HepG2 (cell line): ENCODE measurements around the gene MAP3K19. TPM values are rescaled to one million over a fixed set of nuclear protein-coding genes. Genes with fewer than 3 reads are reported as not detected.

ENCODE experiments used
- CENPT ChIP-seq: sonication (generic); formaldehyde crosslinking; IDR thresholded peaks from 2 replicates; pipeline ENCODE4 v1.8.0; 2022; ENCODE audit warnings: low read depth, mild to moderate bottlenecking, moderate library complexity, missing genetic modification reagents
- HNRNPLL ChIP-seq: fragments of 200-400 bp; formaldehyde crosslinking; IDR thresholded peaks from 2 replicates; pipeline ENCODE4 v1.6.1; 2017; ENCODE audit warnings: mild to moderate bottlenecking, low read depth, low read length; ENCODE audit not compliant: poor library complexity, severe bottlenecking
- MAFK ChIP-seq, 2 experiments: IDR thresholded peaks in 1 of 2; conservative IDR thresholded peaks in 1 of 2; 2 replicates each; pipeline ENCODE4 v1.6.1; 2011; ENCODE audit warnings: improper control_type of control experiment in 2 of 2, low read length in 2 of 2
- MBNL3 ChIP-seq: fragments of 250-450 bp; sonication (Bioruptor Pico); conservative IDR thresholded peaks from 2 replicates; pipeline ENCODE4 v1.8.0; 2022; ENCODE audit warnings: mild to moderate bottlenecking, inconsistent platforms
- MED1 ChIP-seq: sonication (generic); formaldehyde crosslinking; IDR thresholded peaks from 2 replicates; pipeline ENCODE4 v1.4.0; 2020; ENCODE audit warnings: missing genetic modification reagents
- MLLT10 ChIP-seq: sonication (generic); formaldehyde crosslinking; IDR thresholded peaks from 2 replicates; pipeline ENCODE4 v1.4.0; 2020; ENCODE audit warnings: missing genetic modification reagents
- MTF2 ChIP-seq: sonication (generic); formaldehyde crosslinking; IDR thresholded peaks from 2 replicates; pipeline ENCODE4 v1.5.0; 2020; ENCODE audit warnings: missing genetic modification reagents, borderline replicate concordance
- MXI1 ChIP-seq: IDR thresholded peaks from 3 replicates; pipeline ENCODE4 v1.6.1; 2012; ENCODE audit warnings: low read depth, low read length, inconsistent platforms, borderline replicate concordance
- RNF2 ChIP-seq: fragments of 450-650 bp; conservative IDR thresholded peaks from 2 replicates; pipeline ENCODE4 v1.6.1; 2016; ENCODE audit warnings: low read depth
- SATB2 ChIP-seq: sonication (generic); formaldehyde crosslinking; IDR thresholded peaks from 2 replicates; pipeline ENCODE4 v1.5.0; 2020; ENCODE audit warnings: missing genetic modification reagents
- YY1 ChIP-seq: IDR thresholded peaks from 2 replicates; pipeline ENCODE4 v1.6.1; 2011; ENCODE audit warnings: low read length, low read depth, moderate library complexity, mild to moderate bottlenecking; ENCODE audit not compliant: insufficient read depth, insufficient replicate concordance
- ZC3H4 ChIP-seq: sonication (generic); formaldehyde crosslinking; IDR thresholded peaks from 2 replicates; pipeline ENCODE4 v1.4.0; 2020; ENCODE audit warnings: missing genetic modification reagents, borderline replicate concordance
- ZFP62 ChIP-seq: sonication (generic); formaldehyde crosslinking; IDR thresholded peaks from 2 replicates; pipeline ENCODE4 v1.4.0; 2020; ENCODE audit warnings: missing genetic modification reagents
- ZNF292 ChIP-seq: sonication (generic); formaldehyde crosslinking; IDR thresholded peaks from 2 replicates; pipeline ENCODE4 v1.8.1; 2022; ENCODE audit warnings: mild to moderate bottlenecking, low read depth, missing genetic modification reagents, borderline replicate concordance
- ZNF383 ChIP-seq: sonication (generic); formaldehyde crosslinking; IDR thresholded peaks from 2 replicates; pipeline ENCODE4 v1.4.0; 2020; ENCODE audit warnings: missing genetic modification reagents, mild to moderate bottlenecking, borderline replicate concordance
- ZNF552 ChIP-seq: sonication (generic); formaldehyde crosslinking; IDR thresholded peaks from 2 replicates; pipeline ENCODE4 v1.9.0; 2022; ENCODE audit warnings: missing genetic modification reagents, mild to moderate bottlenecking, borderline replicate concordance
- ZNF746 ChIP-seq: sonication (generic); formaldehyde crosslinking; IDR thresholded peaks from 2 replicates; pipeline ENCODE4 v1.8.0; 2022; ENCODE audit warnings: mild to moderate bottlenecking, missing genetic modification reagents
- polyA plus RNA-seq, 8 experiments: library from polyadenylated mRNA; depleted of rRNA in 3 of 8; stranded (reverse) in 7 of 8; unstranded in 1 of 8; fragments of >200 nt; fragmentation: Illumina TruSeq in 4 of 8; extraction: Trizol in 4 of 8; gene quantifications; 2 replicates each; pipeline versions ENCODE4 v1.2.1 to v1.2.3, GENCODE V29; 2011 to 2016; ENCODE audit warnings: low read depth in 4 of 8, missing spikeins in 1 of 8, mixed read lengths in 1 of 8; ENCODE audit not compliant: insufficient read depth in 1 of 8
- total RNA-seq, 5 experiments: library from RNA; depleted of rRNA; stranded (reverse); fragments of >200 nt; fragmentation: Illumina TruSeq; extraction: Trizol; gene quantifications; 2 replicates each; pipeline ENCODE4 v1.2.3, GENCODE V29; 2016; ENCODE audit warnings: low read depth in 1 of 5
- TF ChIP-seq, protein P1 (sequence below): sonication (generic); formaldehyde crosslinking; IDR thresholded peaks from 2 replicates; pipeline ENCODE4 v1.4.0; 2020; ENCODE audit warnings: mild to moderate bottlenecking, missing genetic modification reagents
- TF ChIP-seq, protein P2 (sequence below): fragments of 450-650 bp; IDR thresholded peaks from 2 replicates; pipeline ENCODE4 v1.6.1; 2017
- TF ChIP-seq, protein P3 (sequence below): IDR thresholded peaks from 2 replicates; pipeline ENCODE4 v1.6.1; 2016; ENCODE audit warnings: missing biosample characterization, missing genetic modification reagents, low read depth
- TF ChIP-seq, protein P4 (sequence below): IDR thresholded peaks from 2 replicates; pipeline ENCODE4 v1.6.1; 2016; ENCODE audit warnings: low read depth
- TF ChIP-seq, protein P5 (sequence below): sonication (generic); formaldehyde crosslinking; IDR thresholded peaks from 2 replicates; pipeline ENCODE4 v1.8.1; 2022; ENCODE audit warnings: mild to moderate bottlenecking, missing genetic modification reagents

Gene MAP3K19
- total and polyA plus RNA-seq, 2 of the 13 experiments (the other 11 are each of a cell fraction or from before 2014, with no cell fraction given): not detected

DNA sequence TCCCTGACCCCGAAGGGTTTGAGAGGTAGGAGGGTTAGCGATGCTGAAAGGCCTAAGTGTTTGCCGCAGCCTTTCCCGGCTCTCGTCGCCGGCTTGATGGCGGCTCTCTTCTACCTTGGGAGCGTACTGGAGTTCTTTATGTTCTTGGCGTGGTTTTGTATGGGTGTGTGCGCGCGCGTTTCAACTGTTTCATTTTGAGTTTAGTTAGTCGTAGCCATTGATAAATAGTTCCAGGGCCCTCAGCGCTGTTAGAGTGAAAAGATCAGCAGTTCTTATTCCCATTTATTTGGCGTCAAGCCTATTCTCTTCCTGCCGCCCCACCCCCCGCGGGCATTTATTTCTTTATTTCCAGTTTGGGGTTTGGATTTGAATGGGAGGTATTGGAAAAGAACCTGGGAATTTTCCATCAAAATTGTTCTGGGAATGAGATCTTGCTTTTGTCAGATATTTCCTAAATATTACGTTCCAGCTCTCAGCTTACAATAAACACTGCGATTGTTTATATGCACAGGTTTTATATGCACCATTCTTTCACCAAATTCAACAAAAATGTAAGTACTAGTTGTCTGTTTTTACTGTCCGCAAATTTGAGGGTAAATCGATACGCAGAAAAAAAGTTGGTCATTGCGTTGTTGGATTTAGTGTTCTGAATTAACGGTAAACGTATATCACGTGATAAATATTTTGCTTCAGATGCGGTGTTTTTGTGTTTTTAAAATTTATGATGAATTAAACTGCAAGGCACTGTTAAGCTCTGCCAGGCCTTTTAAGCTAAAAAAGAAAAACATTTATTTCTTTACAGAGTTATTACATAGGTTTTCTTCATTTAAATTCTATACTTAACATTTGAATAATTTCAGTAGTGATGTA is 127.7 kb downstream of the MAP3K19 start (continued):
- no peak for TF ChIP-seq YY1
- TF ChIP-seq CENPT (CRISPR knock-in tag): no peak
- TF ChIP-seq ZNF292 (CRISPR knock-in tag): no peak
- no peak; the same call in 2 of the 3 replicates for TF ChIP-seq MXI1
- TF ChIP-seq ZNF383: 0 out of 2 replicates have a peak, but pooled peaks have one; percentile 4
- no peak for TF ChIP-seq ZNF746 (CRISPR knock-in tag)
- TF ChIP-seq ZNF552 (CRISPR knock-in tag): no peak
- TF ChIP-seq, protein P1, sequence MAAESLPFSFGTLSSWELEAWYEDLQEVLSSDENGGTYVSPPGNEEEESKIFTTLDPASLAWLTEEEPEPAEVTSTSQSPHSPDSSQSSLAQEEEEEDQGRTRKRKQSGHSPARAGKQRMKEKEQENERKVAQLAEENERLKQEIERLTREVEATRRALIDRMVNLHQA (CRISPR knock-in tag): no peak
- TF ChIP-seq MED1 (CRISPR knock-in tag): no peak
- TF ChIP-seq SATB2 (CRISPR knock-in tag): no peak
- TF ChIP-seq ZFP62 (CRISPR knock-in tag): no peak
- no peak for TF ChIP-seq ZC3H4
- TF ChIP-seq, protein P2, sequence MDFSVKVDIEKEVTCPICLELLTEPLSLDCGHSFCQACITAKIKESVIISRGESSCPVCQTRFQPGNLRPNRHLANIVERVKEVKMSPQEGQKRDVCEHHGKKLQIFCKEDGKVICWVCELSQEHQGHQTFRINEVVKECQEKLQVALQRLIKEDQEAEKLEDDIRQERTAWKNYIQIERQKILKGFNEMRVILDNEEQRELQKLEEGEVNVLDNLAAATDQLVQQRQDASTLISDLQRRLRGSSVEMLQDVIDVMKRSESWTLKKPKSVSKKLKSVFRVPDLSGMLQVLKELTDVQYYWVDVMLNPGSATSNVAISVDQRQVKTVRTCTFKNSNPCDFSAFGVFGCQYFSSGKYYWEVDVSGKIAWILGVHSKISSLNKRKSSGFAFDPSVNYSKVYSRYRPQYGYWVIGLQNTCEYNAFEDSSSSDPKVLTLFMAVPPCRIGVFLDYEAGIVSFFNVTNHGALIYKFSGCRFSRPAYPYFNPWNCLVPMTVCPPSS: no peak
- 0 out of 2 replicates have a peak, but pooled peaks have one; percentile 32 for TF ChIP-seq MTF2 (CRISPR knock-in tag)
- TF ChIP-seq HNRNPLL: no peak
- TF ChIP-seq MBNL3 (CRISPR knock-in tag): no peak
- TF ChIP-seq, protein P3, sequence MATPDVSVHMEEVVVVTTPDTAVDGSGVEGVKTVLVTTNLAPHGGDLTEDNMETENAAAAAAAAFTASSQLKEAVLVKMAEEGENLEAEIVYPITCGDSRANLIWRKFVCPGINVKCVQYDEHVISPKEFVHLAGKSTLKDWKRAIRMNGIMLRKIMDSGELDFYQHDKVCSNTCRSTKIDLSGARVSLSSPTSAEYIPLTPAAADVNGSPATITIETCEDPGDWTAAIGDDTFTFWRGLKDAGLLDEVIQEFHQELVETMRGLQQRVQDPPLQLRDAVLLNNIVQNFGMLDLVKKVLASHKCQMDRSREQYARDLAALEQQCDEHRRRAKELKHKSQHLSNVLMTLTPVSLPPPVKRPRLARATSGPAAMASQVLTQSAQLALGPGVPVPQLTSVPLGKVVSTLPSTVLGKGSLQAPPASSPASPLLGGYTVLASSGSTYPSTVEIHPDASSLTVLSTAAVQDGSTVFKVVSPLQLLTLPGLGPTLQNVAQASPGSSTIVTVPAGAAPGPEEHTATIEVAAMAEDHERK (CRISPR knock-in tag): no peak
- TF ChIP-seq, protein P4, sequence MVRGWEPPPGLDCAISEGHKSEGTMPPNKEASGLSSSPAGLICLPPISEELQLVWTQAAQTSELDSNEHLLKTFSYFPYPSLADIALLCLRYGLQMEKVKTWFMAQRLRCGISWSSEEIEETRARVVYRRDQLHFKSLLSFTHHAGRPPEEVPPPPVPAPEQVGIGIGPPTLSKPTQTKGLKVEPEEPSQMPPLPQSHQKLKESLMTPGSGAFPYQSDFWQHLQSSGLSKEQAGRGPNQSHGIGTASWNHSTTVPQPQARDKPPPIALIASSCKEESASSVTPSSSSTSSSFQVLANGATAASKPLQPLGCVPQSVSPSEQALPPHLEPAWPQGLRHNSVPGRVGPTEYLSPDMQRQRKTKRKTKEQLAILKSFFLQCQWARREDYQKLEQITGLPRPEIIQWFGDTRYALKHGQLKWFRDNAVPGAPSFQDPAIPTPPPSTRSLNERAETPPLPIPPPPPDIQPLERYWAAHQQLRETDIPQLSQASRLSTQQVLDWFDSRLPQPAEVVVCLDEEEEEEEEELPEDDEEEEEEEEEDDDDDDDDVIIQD: no peak
- TF ChIP-seq MAFK (conservative IDR thresholded peaks at IDR 0.05 in 1 of 2, IDR thresholded peaks at IDR 0.05 in 1 of 2; ENCODE audit: low read length in 2 of 2): no peak
- no peak for TF ChIP-seq RNF2
- TF ChIP-seq MLLT10 (CRISPR knock-in tag): no peak
- TF ChIP-seq, protein P5, sequence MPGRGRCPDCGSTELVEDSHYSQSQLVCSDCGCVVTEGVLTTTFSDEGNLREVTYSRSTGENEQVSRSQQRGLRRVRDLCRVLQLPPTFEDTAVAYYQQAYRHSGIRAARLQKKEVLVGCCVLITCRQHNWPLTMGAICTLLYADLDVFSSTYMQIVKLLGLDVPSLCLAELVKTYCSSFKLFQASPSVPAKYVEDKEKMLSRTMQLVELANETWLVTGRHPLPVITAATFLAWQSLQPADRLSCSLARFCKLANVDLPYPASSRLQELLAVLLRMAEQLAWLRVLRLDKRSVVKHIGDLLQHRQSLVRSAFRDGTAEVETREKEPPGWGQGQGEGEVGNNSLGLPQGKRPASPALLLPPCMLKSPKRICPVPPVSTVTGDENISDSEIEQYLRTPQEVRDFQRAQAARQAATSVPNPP: peak; percentile 10; the same call in 1 of the 2 replicates
